CD4-positive, alpha-beta T cell treated with Interleukin-15 for 1 hour (primary cell): ENCODE measurements around the gene TMEM63A.
"Not testable (repeated sequence)": the region's sequence is repeated elsewhere in the genome, so short reads cannot be mapped to it uniquely, and the experiment has no call there.

Experiments used
- DNase-seq: peaks from one replicate; pipeline ENCODE4 v3.0.0-alpha.2; 2020

TMEM63A gene

DNA sequence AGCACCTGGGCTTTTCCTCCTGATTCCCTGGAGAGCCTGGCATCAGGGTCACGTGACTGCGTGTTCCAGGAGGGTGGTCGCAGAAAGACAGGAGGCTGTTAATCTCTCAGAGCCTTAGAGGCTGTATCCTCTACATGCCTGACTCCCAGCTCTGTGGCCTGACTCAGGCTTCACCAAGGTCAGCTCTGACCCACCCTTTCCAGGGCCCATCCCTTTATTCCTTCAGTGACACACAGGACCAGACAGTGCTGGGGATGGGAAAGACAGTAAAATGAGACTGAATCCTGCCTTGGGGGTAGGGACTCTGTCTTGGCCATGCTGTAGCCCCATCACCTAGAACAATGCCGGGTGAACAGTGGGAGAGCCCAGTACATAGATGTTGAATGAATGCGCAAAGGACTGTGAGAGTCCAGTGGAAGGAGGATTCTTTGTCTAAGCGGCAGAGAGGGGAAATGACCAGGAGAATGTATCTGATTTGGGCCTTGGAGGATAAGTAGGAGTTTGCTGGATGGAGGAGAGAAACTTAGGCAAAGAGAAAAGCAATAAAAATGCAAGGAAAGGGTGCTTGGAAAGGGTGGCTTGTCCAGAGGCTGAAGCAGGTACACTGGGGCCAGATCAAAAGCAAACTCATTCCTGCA lies 39.3 kb downstream of the TMEM63A start:
- no peak for DNase-seq

DNA sequence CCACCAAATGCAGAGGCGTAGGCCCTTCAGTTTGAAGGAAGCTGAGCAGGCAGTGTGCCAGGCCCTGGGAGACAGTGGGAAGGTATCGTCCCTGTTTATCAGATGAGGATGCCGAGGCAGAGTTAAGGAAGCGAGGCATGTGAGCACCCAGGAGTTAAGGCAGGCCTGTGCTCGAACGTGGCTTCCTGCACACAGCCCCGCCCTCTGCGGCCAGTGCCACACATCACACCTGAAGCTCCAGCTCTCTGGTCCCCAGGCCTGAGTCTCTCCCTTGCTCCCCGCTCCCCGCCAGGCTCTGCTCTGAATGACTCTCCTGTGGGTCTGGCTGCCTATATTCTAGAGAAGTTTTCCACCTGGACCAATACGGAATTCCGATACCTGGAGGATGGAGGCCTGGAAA lies 40.1 kb downstream of the TMEM63A start:
- DNase-seq: no peak

DNA sequence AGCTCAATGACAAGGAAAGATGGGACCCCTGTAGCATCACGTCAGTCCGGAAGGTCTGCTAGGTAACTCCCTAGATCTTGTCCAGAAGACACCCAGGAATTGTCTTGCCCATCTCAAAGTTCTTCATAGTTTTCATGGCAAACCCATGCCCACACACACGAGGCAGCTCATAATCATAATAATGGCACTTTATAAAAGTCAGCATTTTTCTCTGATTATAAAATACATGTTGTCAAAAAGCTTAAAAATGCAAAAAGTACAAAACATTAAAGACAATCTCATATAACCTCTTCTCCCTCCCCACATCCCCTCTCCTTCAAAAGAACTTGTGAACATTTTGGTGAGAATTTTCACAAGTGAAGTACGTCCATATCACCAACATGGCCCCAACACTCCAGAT lies 41.5 kb downstream of the TMEM63A start:
- no peak for DNase-seq

DNA sequence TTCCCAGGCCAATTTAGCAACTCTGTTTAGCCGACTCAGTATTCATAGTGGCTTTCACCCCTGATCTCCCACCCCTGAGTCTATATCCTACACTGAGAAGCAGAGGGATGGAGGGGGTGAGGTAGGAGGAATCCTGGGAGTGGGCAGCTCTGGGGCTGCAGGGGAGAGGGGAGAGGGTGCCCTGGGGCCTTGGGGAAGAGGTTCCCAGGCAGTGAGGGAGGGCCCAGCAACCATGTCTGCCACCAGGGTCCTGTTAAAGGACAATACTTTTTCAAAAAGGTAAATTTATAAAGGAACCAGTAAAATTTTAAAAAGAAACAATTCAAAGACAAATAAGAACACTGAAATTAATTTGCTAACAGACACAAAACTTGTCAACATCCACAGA lies 42.0 kb downstream of the TMEM63A start:
- no peak for DNase-seq

DNA sequence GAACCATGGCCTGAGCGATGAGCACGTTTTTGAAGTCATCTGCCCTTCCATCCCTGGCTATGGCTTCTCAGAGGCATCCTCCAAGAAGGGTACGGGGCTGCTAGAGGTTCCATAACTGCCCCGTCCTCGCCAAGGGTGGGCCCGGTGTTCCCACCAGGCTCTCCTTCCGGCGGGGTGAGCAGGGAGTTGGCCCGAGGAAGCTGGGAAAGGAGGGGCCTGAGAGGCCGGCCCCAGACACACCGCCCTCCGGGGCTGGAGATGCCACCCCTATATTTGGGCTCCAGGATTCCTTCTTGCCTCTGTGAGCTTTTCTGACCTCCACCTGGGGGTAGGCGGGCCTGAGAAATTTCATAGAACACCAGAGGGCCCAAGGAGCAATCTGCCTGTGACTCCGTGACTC lies 43.4 kb downstream of the TMEM63A start:
- DNase-seq: no peak

DNA sequence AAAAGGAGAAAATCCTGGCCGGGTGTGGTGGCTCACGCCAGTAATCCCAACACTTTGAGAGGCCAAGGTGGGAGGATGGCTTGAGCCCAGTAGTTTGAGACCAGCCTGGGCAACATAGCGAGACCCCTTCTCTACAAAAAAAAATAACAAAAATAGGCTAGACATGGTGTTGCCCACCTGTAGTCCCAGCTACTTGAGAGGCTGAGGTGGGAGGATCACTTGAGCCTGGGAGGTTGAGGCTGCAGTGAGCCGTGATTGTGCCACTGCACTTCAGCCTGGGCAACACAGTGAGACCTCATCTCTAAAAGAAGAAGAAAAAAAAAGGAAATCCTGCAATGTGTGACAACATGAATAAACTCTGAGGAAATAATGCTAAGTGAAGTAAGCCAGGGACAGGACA lies 45.9 kb downstream of the TMEM63A start:
- not testable (repeated sequence) for DNase-seq

DNA sequence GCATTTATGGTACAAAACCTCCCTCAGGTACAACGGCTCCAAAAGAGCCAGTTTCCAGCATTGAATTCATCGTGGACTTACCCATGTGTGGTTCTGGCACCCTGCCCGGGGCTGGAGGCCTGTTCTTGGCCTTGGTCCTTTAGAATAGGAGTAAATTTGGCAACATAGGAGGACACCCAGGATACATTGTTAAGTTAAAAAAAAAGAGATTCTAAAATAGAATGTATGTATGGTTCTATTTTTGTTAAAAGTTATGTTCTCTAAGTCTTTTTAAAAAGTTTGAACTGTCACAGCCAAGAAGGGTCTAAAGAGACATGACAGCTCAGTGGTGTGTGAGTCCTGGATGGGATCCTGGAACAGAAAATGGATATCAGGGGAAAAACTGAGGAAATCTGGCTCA lies 46.3 kb downstream of the TMEM63A start:
- no peak for DNase-seq

DNA sequence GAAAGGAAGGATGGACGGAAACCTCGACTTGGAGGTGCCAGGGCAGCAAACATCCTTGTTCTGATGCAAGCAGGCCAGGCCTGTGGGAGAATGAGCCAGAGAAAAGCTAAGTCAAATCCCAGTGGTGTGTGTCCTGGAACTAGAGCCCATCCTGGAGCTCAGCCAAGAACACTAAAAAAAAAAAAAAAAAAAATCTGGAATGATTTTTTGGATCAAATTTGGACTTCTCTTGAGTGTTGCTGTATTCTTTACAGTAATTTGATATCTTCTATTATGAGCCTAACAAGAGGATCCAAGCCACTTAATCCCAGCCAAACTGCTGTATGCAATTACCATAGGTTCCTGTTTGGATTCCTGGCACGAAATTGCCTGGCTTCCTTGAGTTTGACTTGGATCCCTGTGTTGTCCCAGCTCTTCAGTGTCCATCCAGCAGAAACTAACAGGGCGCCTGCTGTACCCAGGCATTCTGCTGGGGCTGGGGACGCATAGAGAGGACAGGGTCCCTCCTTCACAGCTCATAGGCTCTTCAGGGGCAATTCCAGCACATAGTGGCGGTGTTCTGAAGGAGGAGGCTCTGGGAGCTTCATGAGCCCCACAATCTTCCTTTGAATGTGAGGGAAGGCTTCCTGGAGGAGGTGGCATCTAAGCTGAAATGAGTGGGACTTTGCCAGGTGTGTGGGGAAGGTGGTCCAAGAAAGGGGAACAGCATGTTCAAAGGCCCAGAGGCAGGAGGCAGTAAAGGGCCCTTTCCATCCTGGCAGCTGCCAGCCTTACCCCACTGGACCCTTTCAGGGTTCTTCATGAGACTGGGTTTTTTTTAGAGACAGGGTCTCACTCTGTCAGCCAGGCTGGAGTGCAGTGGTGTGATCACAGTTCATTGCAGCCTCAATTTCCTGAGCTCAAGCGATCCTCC lies 47.5 kb downstream of the TMEM63A start:
- no peak for DNase-seq

DNA sequence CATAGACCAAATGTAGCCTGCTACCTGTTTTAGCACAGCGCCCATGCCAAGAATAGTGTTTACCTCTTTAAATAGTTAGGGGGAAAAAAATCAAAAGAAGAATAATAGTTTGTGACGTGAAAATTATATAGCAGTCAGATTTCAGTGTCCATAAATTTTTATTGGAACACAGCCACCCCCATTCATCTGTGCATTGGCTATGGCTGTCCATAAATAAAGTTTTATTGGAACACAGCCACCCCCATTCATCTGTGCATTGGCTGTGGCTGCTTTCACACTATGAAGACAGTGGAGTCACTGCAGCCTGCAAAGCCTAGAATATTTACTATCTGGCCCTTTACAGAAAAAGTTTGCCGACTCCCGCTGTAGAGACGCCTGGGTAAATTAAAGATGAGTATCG lies 51.3 kb downstream of the TMEM63A start:
- DNase-seq: no peak

DNA sequence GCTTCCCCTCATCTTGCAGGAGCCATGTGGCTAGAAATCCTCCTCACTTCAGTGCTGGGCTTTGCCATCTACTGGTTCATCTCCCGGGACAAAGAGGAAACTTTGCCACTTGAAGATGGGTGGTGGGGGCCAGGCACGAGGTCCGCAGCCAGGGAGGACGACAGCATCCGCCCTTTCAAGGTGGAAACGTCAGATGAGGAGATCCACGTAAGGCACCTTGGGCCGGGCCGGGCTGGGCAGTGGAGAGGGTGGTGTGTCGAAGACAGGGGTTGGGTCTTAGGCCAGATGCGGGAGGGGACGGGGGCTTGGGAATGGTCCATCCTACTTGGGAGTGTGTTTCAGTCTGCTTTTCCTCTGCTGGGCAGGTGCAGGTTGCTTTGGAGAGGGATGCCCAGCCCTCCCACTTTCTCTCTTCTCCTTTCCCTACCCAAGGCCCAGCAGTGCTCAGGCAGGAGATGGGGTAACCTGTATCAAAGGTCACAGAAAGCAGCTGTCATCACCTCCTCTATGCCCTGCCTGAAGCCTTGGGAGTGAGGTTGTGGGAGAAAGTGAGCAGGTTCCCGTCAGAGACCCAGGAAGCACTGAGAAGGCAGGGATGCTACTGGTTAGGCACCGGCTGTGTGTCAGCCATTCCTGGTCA lies 53.4 kb downstream of the TMEM63A start:
- DNase-seq: no peak

DNA sequence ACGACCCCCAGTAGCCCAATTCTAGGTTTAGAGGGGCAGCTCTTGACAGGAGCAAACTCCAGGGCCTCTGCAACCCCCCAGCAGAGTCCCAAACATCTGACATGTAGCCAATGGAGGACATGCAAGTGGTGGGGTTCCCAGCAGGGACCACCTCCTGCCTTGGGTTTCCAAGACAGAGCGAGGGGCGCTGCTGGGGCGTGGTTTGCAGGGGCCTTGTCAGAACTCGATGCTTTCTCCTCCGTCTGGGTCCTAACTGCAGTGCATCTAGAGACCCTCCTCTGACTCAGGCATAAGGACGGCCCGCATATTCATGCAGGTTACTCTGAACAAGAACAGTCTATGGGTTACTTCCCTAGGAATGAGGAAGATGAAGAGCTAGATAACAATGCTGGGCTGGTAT lies 55.1 kb downstream of the TMEM63A start:
- no peak for DNase-seq

DNA sequence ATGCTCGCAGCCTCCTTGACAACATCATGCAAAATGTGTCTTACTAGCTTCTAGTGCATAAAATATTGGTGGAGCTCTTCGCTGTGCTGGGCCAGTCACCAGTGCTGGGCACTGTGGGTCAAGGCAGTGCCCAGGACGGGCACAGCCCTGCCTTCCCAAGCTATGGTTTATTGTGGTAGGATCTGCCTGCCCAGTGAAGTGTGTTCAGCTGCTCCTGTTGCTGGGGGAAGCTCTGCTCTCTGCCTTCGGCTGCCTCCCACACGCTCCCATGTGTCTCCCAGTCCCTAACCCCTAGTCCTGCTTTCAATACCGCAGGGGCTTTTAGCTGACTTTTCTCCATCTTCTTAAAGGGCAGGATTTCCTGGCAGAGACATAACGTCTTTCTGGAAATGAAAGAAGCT lies 56.6 kb downstream of the TMEM63A start:
- no peak for DNase-seq

DNA sequence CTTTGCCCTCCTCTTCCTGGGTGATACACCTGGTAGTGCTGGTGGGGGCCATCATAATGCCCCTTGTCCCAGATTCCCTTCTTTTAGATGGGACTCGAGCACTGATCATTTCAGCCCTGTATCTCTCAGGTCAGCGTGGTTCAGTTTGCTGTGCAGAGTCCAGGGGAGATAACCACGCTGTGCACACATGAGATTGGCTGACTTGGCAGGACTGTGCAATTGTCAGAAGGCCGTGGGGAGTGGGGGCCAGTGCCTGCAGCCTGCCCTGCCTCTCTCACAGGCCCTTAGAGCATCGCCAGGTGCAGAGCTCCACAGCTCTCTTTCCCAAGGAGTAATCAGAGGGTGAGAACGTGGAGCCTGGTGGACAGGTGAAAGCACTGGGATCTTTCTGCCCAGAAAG lies 57.1 kb downstream of the TMEM63A start:
- no peak for DNase-seq

DNA sequence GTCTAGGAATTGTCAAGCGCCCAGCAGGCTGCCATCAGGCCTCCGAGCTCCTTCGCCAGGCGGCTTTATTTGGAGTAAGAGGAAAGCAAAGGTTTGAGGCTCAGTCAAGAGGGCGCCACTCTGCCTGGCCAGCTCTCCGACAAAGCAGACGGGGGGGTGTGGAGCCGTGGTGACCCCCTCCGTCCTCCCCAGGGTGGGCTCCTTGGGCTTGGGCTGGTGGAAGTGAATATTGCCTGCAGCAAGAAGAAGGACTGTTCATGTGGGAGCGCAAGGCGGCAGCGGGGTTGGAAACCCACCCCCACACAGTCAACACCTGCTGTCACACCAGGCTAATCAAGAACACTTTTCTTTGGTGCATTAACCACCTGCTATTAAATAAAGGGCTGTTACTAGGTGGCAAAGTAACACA lies 57.6 kb downstream of the TMEM63A start:
- no peak for DNase-seq

DNA sequence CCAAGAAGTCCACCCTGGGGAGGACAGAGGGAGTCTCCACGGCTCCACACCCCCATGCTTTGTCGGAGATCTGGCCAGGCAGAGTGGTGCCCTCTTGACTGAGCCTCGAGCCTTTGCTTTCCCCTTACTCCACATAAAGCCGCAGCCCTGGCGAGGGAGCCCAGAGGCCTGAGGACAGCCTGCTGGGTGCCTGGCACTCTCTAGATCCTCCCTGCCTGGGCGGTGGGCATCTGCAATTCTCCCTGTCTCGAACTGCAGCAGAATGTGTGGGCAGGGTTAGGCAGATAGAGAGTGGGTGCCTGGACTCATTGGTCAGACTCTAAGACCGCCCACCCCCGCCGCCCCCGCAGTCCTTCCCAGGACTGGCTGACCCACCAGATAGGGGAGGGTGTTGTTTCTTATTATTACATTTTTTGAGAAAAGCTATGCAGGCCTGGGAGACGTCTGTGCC lies 58.3 kb downstream of the TMEM63A start:
- DNase-seq: no peak

DNA sequence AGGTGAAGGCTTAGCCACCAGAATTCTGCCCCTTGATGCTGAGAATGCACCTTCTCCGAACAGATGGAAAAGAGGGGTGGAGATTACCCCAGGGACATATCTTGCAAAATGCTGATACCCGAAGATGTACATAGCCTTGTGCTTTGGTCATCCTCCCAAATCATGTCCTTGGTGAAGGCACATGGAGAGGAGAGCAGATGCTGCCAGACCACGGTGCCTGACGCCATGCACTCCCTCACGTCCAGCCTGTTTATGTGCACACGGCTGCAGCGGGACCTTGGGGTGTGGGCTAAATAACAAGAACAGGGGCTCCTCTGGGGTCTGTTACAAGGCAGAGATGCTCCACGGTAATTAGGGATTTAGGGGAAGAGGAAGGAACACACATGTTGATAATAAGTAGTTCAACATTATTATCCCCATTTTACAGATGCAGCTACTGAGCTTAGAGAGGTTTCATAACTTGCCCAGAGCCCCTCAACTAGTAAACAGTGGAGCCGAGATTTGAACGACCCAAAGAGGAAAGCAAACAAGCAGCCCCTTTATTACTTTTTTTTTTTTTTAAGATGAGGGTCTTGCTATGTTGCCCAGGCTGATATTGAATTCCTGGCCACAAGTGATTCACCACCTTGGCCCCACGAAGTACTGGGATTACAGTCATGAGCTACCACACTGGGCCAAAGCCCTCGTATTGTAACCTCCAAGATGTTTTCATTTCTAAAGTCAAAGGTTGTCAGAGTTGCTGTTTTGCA lies 59.4 kb downstream of the TMEM63A start:
- no peak for DNase-seq

DNA sequence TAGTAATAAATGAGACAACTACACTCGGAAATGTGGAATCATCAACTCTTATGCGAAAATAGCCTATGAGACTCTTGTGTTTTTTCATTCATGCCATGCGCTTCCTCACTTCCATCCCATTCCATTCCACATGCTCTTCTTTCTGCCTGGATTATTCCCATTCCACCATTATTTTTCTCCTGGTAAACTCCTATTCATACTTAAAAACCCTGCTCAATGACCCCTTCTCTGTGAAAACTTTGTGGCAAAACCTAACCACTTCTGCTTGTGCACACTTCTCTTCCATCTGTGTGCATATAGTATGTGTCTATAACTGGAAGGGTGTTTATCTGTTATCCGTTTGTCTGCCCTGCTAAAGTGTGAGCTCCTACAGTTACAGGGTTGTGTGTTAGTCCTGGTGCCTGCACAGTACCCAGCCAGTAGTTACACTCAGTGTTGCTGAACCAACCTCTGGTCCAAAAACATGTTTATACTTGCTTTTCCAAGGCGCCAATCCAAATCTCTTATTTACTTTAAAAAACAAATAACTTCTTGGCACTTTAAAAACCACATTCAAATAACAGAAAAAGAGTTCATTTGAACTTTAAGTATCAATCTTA lies 61.6 kb downstream of the TMEM63A start:
- no peak for DNase-seq

DNA sequence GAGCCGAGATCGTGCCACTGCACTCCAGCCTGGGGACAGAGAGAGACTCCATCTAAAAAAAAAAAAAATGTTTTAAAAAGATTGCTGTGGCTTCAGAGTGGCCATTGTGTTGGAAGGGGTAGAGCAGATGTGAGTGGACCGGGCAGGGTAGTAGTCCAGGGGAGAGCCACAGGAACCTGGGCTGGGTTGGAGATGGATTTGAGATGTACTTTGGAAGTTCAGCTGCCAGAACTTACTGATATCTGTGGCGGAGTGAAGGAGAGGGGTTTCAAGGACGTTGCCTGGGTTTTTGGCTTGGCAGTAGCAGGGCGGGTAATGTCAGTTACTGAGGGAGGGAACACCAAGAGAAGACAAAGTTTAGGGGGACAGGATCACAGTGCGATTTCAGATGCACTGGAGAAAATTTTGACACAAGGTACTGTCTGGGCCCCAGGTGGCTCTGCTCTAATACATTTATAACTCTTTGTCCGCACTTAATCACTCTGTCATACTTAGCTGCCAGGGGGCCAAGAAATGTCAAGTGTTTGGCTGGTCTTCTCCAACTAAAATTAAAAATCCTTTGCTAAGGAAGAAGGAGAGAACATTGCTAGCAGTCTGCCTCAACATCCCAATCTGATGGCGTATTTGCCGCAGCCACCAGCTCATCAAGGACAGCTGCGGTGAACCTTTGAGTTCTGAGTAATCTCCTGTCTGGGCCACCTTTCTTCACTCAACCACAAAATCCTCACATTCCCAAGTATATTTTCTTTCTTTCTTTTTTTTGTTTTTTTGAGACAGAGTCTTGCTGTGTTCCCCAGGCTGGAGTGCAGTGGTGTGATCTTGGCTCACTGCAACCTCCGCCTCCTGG lies 62.6 kb downstream of the TMEM63A start:
- no peak for DNase-seq

DNA sequence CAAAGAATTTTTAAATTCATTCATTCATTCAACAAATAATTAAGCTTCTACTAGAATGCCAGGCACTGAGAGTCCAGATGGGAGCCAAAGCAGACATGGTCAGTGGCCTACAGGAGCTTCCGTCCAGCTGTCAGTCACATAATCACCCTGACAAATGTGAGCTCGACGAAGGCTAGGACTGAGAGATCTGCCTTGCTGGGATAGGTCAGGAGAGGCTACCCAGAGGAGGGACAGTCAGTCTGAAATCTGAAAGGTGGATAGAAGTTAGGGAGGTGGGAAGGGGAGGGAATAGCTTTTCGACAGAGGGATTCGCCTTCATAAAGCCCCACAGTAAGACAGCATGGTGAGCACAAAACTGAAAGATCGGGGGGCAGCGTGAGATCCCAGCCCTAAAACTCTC lies 64.0 kb downstream of the TMEM63A start:
- no peak for DNase-seq

DNA sequence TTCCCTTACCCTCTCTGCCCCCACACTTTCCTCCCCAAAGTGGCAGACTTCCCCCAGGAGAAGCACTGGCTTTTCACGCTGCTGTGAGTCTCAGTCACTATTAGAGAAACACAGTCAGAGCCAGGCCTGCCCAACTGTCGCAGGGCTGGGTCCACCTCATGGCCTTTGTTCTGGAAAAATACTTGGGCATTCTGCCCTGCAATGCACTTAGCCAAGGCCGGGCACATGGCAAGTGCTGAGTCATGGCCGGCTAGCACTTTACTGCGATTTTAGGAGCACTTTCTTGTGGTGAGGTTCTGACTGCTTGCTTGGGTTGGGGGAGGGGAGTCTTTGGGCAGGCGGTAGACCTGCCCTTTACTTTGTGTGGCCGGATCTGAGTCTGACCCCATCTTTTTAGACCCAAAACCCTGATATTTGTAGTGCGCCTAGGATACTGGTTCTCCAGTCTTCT lies 64.5 kb downstream of the TMEM63A start:
- DNase-seq: no peak

DNA sequence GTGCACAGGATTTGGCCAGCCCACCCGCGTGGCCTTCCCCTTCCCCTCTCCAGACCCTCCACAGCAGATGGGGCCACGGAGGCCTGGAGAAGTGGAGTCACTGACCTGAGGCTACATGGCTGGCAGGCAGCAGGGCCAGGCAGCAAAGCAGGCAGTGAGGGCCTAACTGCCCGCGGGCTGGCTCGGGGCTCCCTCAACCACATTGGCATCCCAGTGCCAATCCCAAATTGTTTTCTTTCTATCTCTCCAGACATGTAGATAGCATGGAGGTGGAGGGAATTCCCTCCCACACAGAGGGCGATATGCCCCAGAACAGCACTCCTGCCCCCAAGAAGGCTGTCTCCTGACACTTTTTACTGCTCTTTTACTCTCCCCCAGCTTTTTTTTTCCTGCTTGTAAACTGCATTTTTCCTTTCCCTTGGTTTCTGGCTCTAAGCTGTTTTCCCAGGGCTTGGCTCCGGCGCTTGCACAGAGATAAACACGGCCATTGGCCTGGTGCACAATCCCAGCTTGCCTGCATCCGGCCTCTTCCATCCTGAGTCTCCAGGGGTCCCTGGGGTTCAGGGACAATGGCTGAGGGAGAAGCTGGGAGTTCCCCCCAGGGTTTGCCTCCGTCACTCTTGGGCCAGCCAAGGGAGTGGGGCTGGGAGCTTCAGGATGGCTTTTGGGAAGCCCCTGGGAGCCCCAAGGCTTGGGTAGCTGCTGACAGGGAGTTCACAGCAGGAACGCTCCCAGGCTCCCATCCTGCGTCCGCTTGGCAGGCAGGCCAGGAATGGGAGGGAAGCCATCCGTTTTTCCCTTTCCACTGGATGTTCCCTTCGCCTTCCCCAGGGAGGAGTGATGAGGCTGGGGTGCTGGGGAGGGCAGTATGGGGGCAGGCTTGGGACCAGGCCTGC lies 65.3 kb downstream of the TMEM63A start:
- DNase-seq: no peak
